GDM1 (cell line): Measurements from ENCODE around the gene CACNA1F.
A peak's percentile ranks its signal among the peaks of the same experiment; 100 is the strongest.

Experiments
- DNase-seq: peaks from one replicate; lab custom pipeline; 2025; lab: John Stamatoyannopoulos, UW

CACNA1F gene

DNA sequence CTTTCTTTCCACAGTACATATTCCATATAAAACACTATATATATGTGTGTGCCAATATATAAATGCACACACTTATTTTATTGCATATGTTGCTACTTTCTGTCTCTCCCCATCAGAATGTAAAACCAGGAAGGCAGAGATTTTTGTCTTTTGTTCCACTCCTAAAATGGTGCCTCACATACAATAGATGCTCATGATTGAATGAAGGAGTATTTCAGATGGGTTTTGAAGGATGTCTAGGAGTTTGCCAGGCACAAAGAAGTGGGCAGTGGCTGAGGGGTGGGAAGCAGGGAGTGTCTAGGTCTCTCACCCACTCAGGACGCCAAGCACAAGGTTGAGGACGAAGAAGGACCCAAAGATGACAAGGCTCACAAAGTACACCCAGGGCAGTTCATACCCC lies 5.4 kb downstream of the CACNA1F start:
- no peak for DNase-seq

- DNase-seq: no peak
These were observed 6.2 kb downstream of the CACNA1F start for GRCh38 chrX:49226946-49227345.

- no peak for DNase-seq
These were observed 7.3 kb downstream of the CACNA1F start for GRCh38 chrX:49225858-49226257.

DNA sequence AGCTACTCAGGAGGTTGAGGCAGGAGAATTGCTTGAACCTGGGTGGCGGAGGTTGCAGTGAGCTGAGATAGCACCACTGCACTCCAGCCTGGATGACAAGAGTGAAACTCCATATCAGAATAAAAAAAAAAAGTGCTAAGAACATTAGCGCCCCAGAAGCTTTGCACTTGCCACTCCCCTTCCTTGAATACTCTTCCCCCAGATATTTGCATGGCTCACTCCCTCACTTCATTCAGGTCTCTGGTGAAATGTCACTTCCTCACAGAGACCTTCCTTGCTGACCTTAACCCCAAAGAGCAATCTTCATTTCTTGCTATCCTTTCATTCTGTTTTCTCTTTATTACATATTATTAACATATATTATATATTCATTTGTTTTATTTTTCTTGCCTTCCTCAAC lies 11.3 kb downstream of the CACNA1F start:
- no peak for DNase-seq

- DNase-seq: no peak
These were observed 13.0 kb downstream of the CACNA1F start for GRCh38 chrX:49220100-49220499.

GRCh38 chrX:49214996-49215526 lies 18.1 kb downstream of the CACNA1F start:
- DNase-seq: no peak

DNA sequence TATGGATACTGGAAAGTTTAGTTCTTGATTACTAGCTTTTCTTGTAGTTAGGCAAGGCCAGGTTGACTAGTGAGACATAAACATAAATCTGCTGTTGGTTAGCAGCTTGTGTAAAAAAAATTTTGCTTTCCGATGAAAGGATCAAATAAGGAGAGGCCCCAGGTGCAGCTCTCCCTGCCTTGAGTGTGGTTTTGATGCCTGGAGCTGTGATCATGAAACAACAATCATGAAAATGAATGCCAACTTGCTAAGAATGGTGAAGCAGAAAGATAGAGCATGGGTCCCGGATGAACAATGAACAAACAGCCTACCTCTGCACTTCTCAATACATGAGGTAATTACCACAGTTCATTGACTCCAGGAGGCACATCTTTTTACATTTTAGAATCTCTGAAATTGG lies 18.7 kb downstream of the CACNA1F start:
- DNase-seq: no peak

DNA sequence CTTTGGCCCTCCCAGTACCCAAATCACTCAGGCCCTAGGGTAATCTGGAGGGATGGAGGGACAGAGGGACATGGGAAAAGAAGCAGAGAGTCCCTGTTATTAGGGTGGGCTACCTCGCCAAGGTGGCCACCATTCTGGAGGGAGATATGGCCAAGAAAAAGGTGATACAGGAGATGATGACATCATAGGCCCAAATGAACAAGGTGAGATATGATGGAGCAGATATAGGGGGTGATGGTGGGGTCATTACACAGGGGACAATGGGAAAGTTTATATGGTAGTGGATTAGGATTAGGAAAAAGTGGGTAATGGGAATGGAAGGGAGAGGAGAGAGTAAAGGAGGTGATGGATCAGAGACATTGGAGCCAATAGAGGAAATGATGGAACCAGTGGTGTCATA lies 20.3 kb downstream of the CACNA1F start:
- no peak for DNase-seq

DNA sequence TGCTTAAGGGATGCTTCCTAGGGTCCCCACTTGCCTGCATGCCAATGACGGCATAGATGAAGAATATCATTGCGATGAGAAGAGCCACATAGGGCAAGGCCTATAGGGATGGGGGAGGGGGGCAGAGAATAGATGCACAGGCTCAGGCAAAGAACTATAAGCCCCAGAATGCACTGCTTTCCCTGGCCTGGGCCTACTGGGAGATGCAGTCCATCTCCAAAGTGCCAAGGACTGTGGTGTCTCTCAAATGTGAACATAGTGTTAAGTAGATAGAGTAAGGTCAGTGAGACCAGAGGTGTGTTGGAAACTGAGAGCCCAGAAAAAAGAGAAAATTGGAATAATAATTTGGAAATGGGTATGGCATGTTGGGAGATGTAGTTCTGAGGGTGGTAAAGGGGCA lies 20.9 kb downstream of the CACNA1F start:
- DNase-seq: no peak

DNA sequence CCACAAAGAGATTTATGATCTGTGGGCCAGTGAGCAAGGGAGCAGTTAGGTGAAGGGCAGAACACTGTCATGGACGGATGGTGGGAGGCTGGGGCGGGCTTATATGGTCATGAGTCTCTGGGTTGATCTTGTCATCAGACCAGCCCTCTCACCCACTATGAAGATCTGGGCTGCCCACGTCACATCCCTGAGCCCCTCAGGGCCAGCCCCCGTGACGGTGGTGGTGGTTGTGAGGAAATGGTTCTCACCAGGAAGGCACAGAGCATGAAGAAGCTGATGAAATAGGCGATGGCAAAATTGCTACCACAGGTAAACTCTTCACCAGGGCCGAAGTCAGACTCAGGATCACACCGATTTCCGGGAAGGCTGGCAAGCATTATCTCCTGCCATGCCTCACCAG lies 22.1 kb downstream of the CACNA1F start:
- no peak for DNase-seq

GRCh38 chrX:49210406-49210805 lies 22.7 kb downstream of the CACNA1F start:
- DNase-seq: no peak

- no peak for DNase-seq
These were observed 23.5 kb downstream of the CACNA1F start for GRCh38 chrX:49209434-49210251.

GRCh38 chrX:49208399-49208798 lies 24.7 kb downstream of the CACNA1F start:
- DNase-seq: no peak

- no peak for DNase-seq
These were observed 26.6 kb downstream of the CACNA1F start for GRCh38 chrX:49206543-49206942.

- DNase-seq: no peak
These were observed 27.7 kb downstream of the CACNA1F start for GRCh38 chrX:49205443-49205842.

DNA sequence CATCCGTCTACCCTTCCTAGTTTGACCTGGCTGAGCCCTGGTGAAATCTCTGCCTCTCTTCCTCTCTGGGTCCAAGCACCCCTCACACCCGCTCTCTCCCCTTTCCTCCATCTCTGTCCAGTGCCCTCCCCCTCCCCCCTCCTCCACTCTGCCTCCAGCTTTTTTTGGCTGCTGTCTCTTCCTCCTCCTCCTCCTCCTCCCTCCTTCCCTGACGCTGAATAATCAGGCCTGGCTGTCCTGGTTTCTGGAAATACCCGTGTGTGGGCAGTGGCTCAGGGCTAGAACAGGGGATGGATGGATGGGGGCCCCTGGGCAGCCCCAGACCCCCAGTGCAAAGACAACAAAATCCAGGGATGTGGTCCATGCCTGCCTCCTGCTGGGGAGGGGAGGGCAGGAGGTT lies 28.4 kb downstream of the CACNA1F start:
- DNase-seq: no peak

- DNase-seq: no peak
These were observed 29.1 kb downstream of the CACNA1F start for GRCh38 chrX:49204017-49204416.

DNA sequence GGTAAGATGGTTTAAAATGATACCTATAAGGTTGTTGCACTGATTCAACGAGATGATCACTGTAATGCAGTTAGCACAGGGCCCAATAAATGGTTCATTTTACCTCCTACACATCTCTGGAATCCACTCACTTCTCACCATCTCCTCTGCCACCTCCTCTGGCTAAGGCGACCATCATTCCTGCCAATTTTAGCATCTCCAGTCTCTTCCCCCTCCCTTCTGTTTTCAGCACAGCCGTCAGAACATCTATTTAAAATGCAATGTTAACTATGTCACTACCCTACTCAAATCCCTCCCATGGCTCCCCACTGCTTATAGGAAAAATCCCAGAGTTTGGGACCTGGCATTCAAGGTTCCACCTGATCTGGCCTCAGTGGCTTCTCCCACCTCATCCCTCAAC lies 29.6 kb downstream of the CACNA1F start:
- DNase-seq: no peak

DNA sequence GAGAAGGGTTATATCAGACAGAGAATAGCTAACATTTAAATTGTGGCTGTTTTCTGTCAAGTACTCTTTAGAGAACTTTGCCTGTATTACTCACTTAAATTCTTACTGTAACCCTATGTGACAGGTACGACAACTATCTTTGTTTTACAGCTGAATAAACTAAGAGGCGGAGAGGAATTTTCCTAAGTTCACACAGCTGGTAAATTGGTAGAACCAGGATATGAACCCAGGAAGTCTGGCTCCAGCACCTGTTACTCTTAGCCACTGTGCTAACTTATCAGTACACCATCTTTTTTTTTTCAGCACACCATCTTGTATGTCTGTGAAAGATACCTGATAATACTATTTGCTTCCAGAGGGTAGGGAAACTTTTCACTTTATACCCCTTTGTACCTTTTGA lies 31.1 kb downstream of the CACNA1F start:
- no peak for DNase-seq

GRCh38 chrX:49199906-49200771 lies 33.0 kb downstream of the CACNA1F start, which contains the start of gene SYP:
TSS of gene SYP (minus strand) at chrX:49200193. CDS start at chrX:49200186, 7 bp downstream.
- peak; percentile 84 for DNase-seq

GRCh38 chrX:49199315-49199595 lies 33.9 kb downstream of the CACNA1F start:
- DNase-seq: no peak

GRCh38 chrX:49198540-49199314 lies 34.4 kb downstream of the CACNA1F start:
- DNase-seq: no peak
